Astrocyte (in vitro differentiated cells and primary cell): ENCODE measurements around the gene TMEM161B. TPM values are rescaled to one million over a fixed set of nuclear protein-coding genes. Genes with fewer than 3 reads are reported as not detected.
A peak's percentile ranks its signal among the peaks of the same experiment; 100 is the strongest.

Experiments
- DNase-seq: peaks from one replicate; pipeline ENCODE4 v3.0.0-alpha.2; 2010; ENCODE audit warnings: low read depth
- FAIRE-seq: peaks from 2 replicates; lab custom pipeline; 2011; peaks lifted over from hg19 to GRCh38; lab: Jason Lieb, UNC
- H2AFZ ChIP-seq: 2 replicates; pipeline ENCODE4 v1.6.0; 2012; ENCODE audit warnings: low read depth, low read length, inconsistent platforms
- H3K27ac ChIP-seq: 2 replicates; pipeline ENCODE4 v1.5.1; 2011; ENCODE audit warnings: low read depth, low read length, inconsistent platforms
- H3K27me3 ChIP-seq: 2 replicates; pipeline ENCODE4 v1.6.0; 2011; ENCODE audit warnings: low read length, inconsistent platforms; ENCODE audit not compliant: insufficient read depth
- H3K36me3 ChIP-seq: 2 replicates; pipeline ENCODE4 v1.5.1; 2011; ENCODE audit warnings: low read length, inconsistent platforms; ENCODE audit not compliant: insufficient read depth
- H3K4me1 ChIP-seq: 2 replicates; pipeline ENCODE4 v1.5.1; 2011; ENCODE audit warnings: low read length, inconsistent platforms; ENCODE audit not compliant: insufficient read depth
- H3K4me2 ChIP-seq: 2 replicates; pipeline ENCODE4 v1.6.0; 2012; ENCODE audit warnings: low read length, inconsistent platforms
- H3K4me3 ChIP-seq: 2 replicates; pipeline ENCODE4 v1.5.1; 2011; ENCODE audit warnings: low read depth, mild to moderate bottlenecking, low read length, inconsistent platforms; ENCODE audit not compliant: insufficient read depth
- H3K79me2 ChIP-seq: 2 replicates; pipeline ENCODE4 v1.6.0; 2012; ENCODE audit warnings: mild to moderate bottlenecking, low read length, inconsistent platforms; ENCODE audit not compliant: insufficient read depth
- H3K9ac ChIP-seq: 2 replicates; pipeline ENCODE4 v1.6.0; 2012; ENCODE audit warnings: mild to moderate bottlenecking, low read length, inconsistent platforms
- H3K9me3 ChIP-seq: 2 replicates; pipeline ENCODE4 v1.5.1; 2012; ENCODE audit warnings: low read depth, mild to moderate bottlenecking, low read length, inconsistent platforms; ENCODE audit not compliant: insufficient read depth
- H4K20me1 ChIP-seq: 2 replicates; pipeline ENCODE4 v1.6.0; 2012; ENCODE audit warnings: low read length, inconsistent platforms; ENCODE audit not compliant: insufficient read depth
- H3K27ac Mint-ChIP-seq: one replicate; pipeline ENCODE4 v1.8.0; 2021; ENCODE audit warnings: mild to moderate bottlenecking, mixed read lengths; ENCODE audit not compliant: unreplicated experiment
- H3K27me3 Mint-ChIP-seq: one replicate; pipeline ENCODE4 v1.8.0; 2021; ENCODE audit warnings: low read depth, mixed read lengths; ENCODE audit not compliant: unreplicated experiment
- H3K36me3 Mint-ChIP-seq: one replicate; pipeline ENCODE4 v1.8.0; 2021; ENCODE audit warnings: low read depth, mixed read lengths; ENCODE audit not compliant: unreplicated experiment
- H3K4me1 Mint-ChIP-seq: one replicate; pipeline ENCODE4 v1.8.0; 2021; ENCODE audit warnings: low read depth, mixed read lengths; ENCODE audit not compliant: unreplicated experiment
- H3K4me3 Mint-ChIP-seq: one replicate; pipeline ENCODE4 v1.8.0; 2021; ENCODE audit warnings: mild to moderate bottlenecking, moderate library complexity, mixed read lengths; ENCODE audit not compliant: unreplicated experiment
- H3K9me3 Mint-ChIP-seq: one replicate; pipeline ENCODE4 v1.8.0; 2021; ENCODE audit warnings: mild to moderate bottlenecking, mixed read lengths; ENCODE audit not compliant: unreplicated experiment
- CTCF ChIP-seq: IDR thresholded peaks from 2 replicates; pipeline ENCODE4 v1.5.1; 2011; ENCODE audit warnings: low read depth, mild to moderate bottlenecking, inconsistent platforms, low read length, moderate library complexity; ENCODE audit not compliant: insufficient read depth
- EZH2 ChIP-seq: IDR thresholded peaks from 2 replicates; pipeline ENCODE4 v1.6.1; 2012; ENCODE audit warnings: mild to moderate bottlenecking, low read length, inconsistent platforms; ENCODE audit not compliant: insufficient read depth
- total RNA-seq: library from RNA; stranded (reverse); gene quantifications from 2 replicates; pipeline ENCODE4 v1.2.1, GENCODE V29; 2021

Gene TMEM161B
- total RNA-seq, 1 donor from 2014 or later, result 10.8 TPM

- Mint-ChIP-seq H3K4me1 (no peaks in the 10 kb centered on the region), H3K36me3 (no peaks in the 10 kb centered on the region), H3K27me3 (peaks cover 8% of the 10 kb centered on the region), H3K27ac (no peak overlapping the region), H3K4me3 (no peak overlapping the region), H3K9me3 (peaks cover 3% of the 10 kb centered on the region)
- H3K4me3 ChIP-seq, result peak overlapping the region; percentile 52
- no peak for FAIRE-seq
- no peaks in the 10 kb centered on the region for H3K9me3 ChIP-seq
- H2AFZ ChIP-seq, result peak overlapping the region; percentile 74
- DNase-seq, result peak; percentile 30
- H3K4me1 ChIP-seq, result peaks cover 21% of the 10 kb centered on the region
- H3K79me2 ChIP-seq, result no peaks in the 10 kb centered on the region
- peak overlapping the region; percentile 93 for H3K4me2 ChIP-seq
- H3K36me3 ChIP-seq, result no peaks in the 10 kb centered on the region
- H3K27me3 ChIP-seq, result peaks cover 6% of the 10 kb centered on the region
- no peaks in the 10 kb centered on the region for H4K20me1 ChIP-seq
- peak overlapping the region; percentile 61 for H3K9ac ChIP-seq
- H3K27ac ChIP-seq, result no peak overlapping the region
- TF ChIP-seq EZH2 (peak; percentile 30), CTCF (no peak)
Measured at GRCh38 chr5:88145611-88146467, 122.8 kb downstream of the TMEM161B start.

- H3K36me3 Mint-ChIP-seq, result no peaks in the 10 kb centered on the region
- peak overlapping the region; percentile 61 for H3K9ac ChIP-seq
- no peaks in the 10 kb centered on the region for H3K36me3 ChIP-seq
- H2AFZ ChIP-seq, result peak overlapping the region; percentile 74
- TF ChIP-seq EZH2 (no peak), CTCF (no peak)
- H3K4me3 ChIP-seq, result peak overlapping the region; percentile 52
- no peaks in the 10 kb centered on the region for H4K20me1 ChIP-seq
- peaks cover 8% of the 10 kb centered on the region for H3K27me3 Mint-ChIP-seq
- FAIRE-seq (no peak), DNase-seq (no peak)
- H3K4me1 ChIP-seq, result peaks cover 28% of the 10 kb centered on the region
- H3K9me3 Mint-ChIP-seq, result peaks cover 3% of the 10 kb centered on the region
- no peaks in the 10 kb centered on the region for H3K79me2 ChIP-seq
- peak overlapping the region; percentile 14 for H3K27ac ChIP-seq
- H3K9me3 ChIP-seq, result no peaks in the 10 kb centered on the region
- H3K4me1 Mint-ChIP-seq, result no peaks in the 10 kb centered on the region
- H3K27ac Mint-ChIP-seq, result no peak overlapping the region
- peak overlapping the region; percentile 93 for H3K4me2 ChIP-seq
- H3K4me3 Mint-ChIP-seq, result no peak overlapping the region
- peaks cover 6% of the 10 kb centered on the region for H3K27me3 ChIP-seq
Measured at GRCh38 chr5:88145221-88145610, 123.4 kb downstream of the TMEM161B start.
